Caco-2 (cell line): ENCODE results near the gene KIAA1671. TPM values are rescaled to one million over a fixed set of nuclear protein-coding genes. Genes with fewer than 3 reads are reported as not detected.

Experiments
- BruUV-seq: library from RNA; stranded (reverse); fragments of 400-500 nt; replicated peaks from 2 replicates; lab custom pipeline; 2021; lab: Mats Ljungman, UMichigan
- CTCF ChIA-PET: fragments of 300-600 bp; sonication (Branson Sonifier 250); formaldehyde crosslinking; loops from one replicate; lab custom pipeline; 2022; ENCODE audit warnings: antibody characterized with exemption; lab: Charles Lee
- POLR2A ChIA-PET: fragments of 300-600 bp; sonication (Branson Sonifier 250); formaldehyde crosslinking; loops from one replicate; lab custom pipeline; 2022; ENCODE audit warnings: antibody characterized with exemption; lab: Charles Lee
- DNase-seq, 2 experiments: peaks; one replicate each; pipeline versions ENCODE4 v3.0.0 to v3.0.0-alpha.2; 2020 to 2022
- H3K27me3 ChIP-seq: replicated peaks from 2 replicates; pipeline ENCODE4 v1.6.0; 2011; ENCODE audit warnings: low read length; ENCODE audit not compliant: control insufficient read depth, insufficient read depth
- H3K36me3 ChIP-seq: 2 replicates; pipeline ENCODE4 v1.5.1; 2011; ENCODE audit warnings: low read length; ENCODE audit not compliant: control insufficient read depth, insufficient read depth
- H3K4me1 ChIP-seq: fragments of 250-450 bp; sonication (Bioruptor Pico); 2 replicates; pipeline ENCODE4 v1.5.1; 2020; ENCODE audit warnings: mild to moderate bottlenecking
- H3K4me3 ChIP-seq: 2 replicates; pipeline ENCODE4 v1.5.1; 2011; ENCODE audit warnings: low read depth, mild to moderate bottlenecking, control low read depth, low read length
- H3K9me3 ChIP-seq: fragments of 250-450 bp; sonication (Bioruptor Pico); 2 replicates; pipeline ENCODE4 v1.5.1; 2020; ENCODE audit warnings: mild to moderate bottlenecking, moderate library complexity
- H3K27ac Mint-ChIP-seq: one replicate; pipeline ENCODE4 v1.8.0; 2022; ENCODE audit warnings: mixed read lengths; ENCODE audit not compliant: unreplicated experiment
- H3K27me3 Mint-ChIP-seq: one replicate; pipeline ENCODE4 v1.8.0; 2022; ENCODE audit warnings: mixed read lengths; ENCODE audit not compliant: insufficient read depth, unreplicated experiment
- H3K36me3 Mint-ChIP-seq: one replicate; pipeline ENCODE4 v1.8.0; 2022; ENCODE audit warnings: mild to moderate bottlenecking, mixed read lengths; ENCODE audit not compliant: insufficient read depth, unreplicated experiment
- H3K4me1 Mint-ChIP-seq: one replicate; pipeline ENCODE4 v1.8.0; 2022; ENCODE audit warnings: low read depth, mixed read lengths; ENCODE audit not compliant: unreplicated experiment
- H3K4me3 Mint-ChIP-seq: one replicate; pipeline ENCODE4 v1.8.0; 2022; ENCODE audit warnings: mild to moderate bottlenecking, moderate library complexity, mixed read lengths; ENCODE audit not compliant: unreplicated experiment
- H3K9me3 Mint-ChIP-seq: one replicate; pipeline ENCODE4 v1.8.0; 2022; ENCODE audit warnings: mixed read lengths; ENCODE audit not compliant: unreplicated experiment
- CTCF ChIP-seq, 2 experiments: fragments of 200-600 bp in 1 of 2; IDR thresholded peaks; 1 replicate in 1 of 2; 2 replicates in 1 of 2; pipeline versions ENCODE4 v1.5.1 to v1.8.0; 2011 to 2022; ENCODE audit warnings: antibody characterized with exemption in 1 of 2, control low read depth in 1 of 2, inconsistent platforms in 1 of 2, low read depth in 1 of 2, low read length in 1 of 2, mild to moderate bottlenecking in 1 of 2, moderate library complexity in 1 of 2; ENCODE audit not compliant: insufficient read depth in 1 of 2, severe bottlenecking in 1 of 2, unreplicated experiment in 1 of 2
- intact Hi-C: fragments of 100-400 bp; cut with micrococcal nuclease; formaldehyde crosslinking; loops from one replicate; pipeline ENCODE4 v1.10.0; 2022; ENCODE audit not compliant: unreplicated experiment
- total RNA-seq: library from RNA; stranded (reverse); gene quantifications from 2 replicates; pipeline ENCODE4 v1.2.3, GENCODE V29; 2022

KIAA1671 gene
- total RNA-seq, 1 experiment from 2014 or later = 28.6 TPM

- H3K4me3 ChIP-seq = no peak overlapping the region
- Mint-ChIP-seq H3K4me1 (peaks cover 16% of the 10 kb centered on the region), H3K4me3 (no peak overlapping the region), H3K9me3 (no peaks in the 10 kb centered on the region), H3K36me3 (peaks cover 41% of the 10 kb centered on the region), H3K27ac (no peak overlapping the region), H3K27me3 (no peaks in the 10 kb centered on the region)
- H3K27me3 ChIP-seq = no peaks in the 10 kb centered on the region
- CTCF ChIA-PET = interaction anchor here (1.1 kb wide), 1 partner anchor 11 kb away, joined by 3 read pairs; no protein-coding TSS in a partner anchor
- BruUV-seq = no TSS peak
- POLR2A ChIA-PET = no interaction called here
- no peak for DNase-seq
- H3K4me1 ChIP-seq = no peaks in the 10 kb centered on the region
- H3K36me3 ChIP-seq = no peaks in the 10 kb centered on the region; the same call in none of the 2 replicates
- intact Hi-C loops = no loop called here
- TF ChIP-seq CTCF (IDR thresholded peaks at IDR 0.05; ENCODE audit: insufficient read depth in 1 of 2, low read depth in 1 of 2, low read length in 1 of 2, severe bottlenecking in 1 of 2, unreplicated experiment in 1 of 2) = no peak
- no peaks in the 10 kb centered on the region for H3K9me3 ChIP-seq
Observed at GRCh38 chr22:25122136-25122764, 169.7 kb downstream of the KIAA1671 start.

- Mint-ChIP-seq H3K9me3 (no peaks in the 10 kb centered on the region), H3K27ac (no peak overlapping the region), H3K4me1 (peaks cover 16% of the 10 kb centered on the region), H3K27me3 (no peaks in the 10 kb centered on the region), H3K36me3 (peaks cover 34% of the 10 kb centered on the region), H3K4me3 (no peak overlapping the region)
- CTCF ChIA-PET = no interaction called here
- Histone ChIP-seq H3K36me3 (no peaks in the 10 kb centered on the region; the same call in 1 of the 2 replicates), H3K27me3 (no peaks in the 10 kb centered on the region), H3K9me3 (no peaks in the 10 kb centered on the region), H3K4me1 (no peaks in the 10 kb centered on the region), H3K4me3 (no peak overlapping the region)
- intact Hi-C loops = no loop called here
- BruUV-seq = no TSS peak
- DNase-seq = no peak
- TF ChIP-seq CTCF (IDR thresholded peaks at IDR 0.05; ENCODE audit: insufficient read depth in 1 of 2, low read depth in 1 of 2, low read length in 1 of 2, severe bottlenecking in 1 of 2, unreplicated experiment in 1 of 2) = no peak
- POLR2A ChIA-PET = no interaction called here
Observed at GRCh38 chr22:25123677-25124076, 171.2 kb downstream of the KIAA1671 start.

- Histone ChIP-seq H3K27me3 (no peaks in the 10 kb centered on the region), H3K9me3 (no peaks in the 10 kb centered on the region), H3K4me3 (no peak overlapping the region), H3K36me3 (no peaks in the 10 kb centered on the region; the same call in 1 of the 2 replicates), H3K4me1 (no peaks in the 10 kb centered on the region)
- H3K4me3 Mint-ChIP-seq = no peak overlapping the region
- ChIA-PET POLR2A (no interaction called here), CTCF (no interaction called here)
- H3K27ac Mint-ChIP-seq = no peak overlapping the region
- peaks cover 26% of the 10 kb centered on the region for H3K36me3 Mint-ChIP-seq
- BruUV-seq = no TSS peak
- intact Hi-C loops = no loop called here
- no peaks in the 10 kb centered on the region for H3K9me3 Mint-ChIP-seq
- no peak for TF ChIP-seq CTCF (IDR thresholded peaks at IDR 0.05; ENCODE audit: insufficient read depth in 1 of 2, low read depth in 1 of 2, low read length in 1 of 2, severe bottlenecking in 1 of 2, unreplicated experiment in 1 of 2)
- H3K27me3 Mint-ChIP-seq = no peaks in the 10 kb centered on the region
- peaks cover 1% of the 10 kb centered on the region for H3K4me1 Mint-ChIP-seq
- DNase-seq = no peak
Observed at GRCh38 chr22:25125693-25126357, 173.3 kb downstream of the KIAA1671 start.
